H1 (cell line): ENCODE data around the gene C2orf42. TPM values are rescaled to one million over a fixed set of nuclear protein-coding genes. Genes with fewer than 3 reads are reported as not detected.

ENCODE experiments used
- CTCF ChIA-PET: fragments of 300-600 bp; sonication (Branson Sonifier 250); formaldehyde crosslinking; loops from one replicate; lab custom pipeline; 2021; ENCODE audit not compliant: partially characterized antibody; lab: Charles Lee
- POLR2A ChIA-PET: fragments of 300-600 bp; sonication (Branson Sonifier 250); formaldehyde crosslinking; loops from one replicate; lab custom pipeline; 2021; ENCODE audit warnings: inconsistent platforms; ENCODE audit not compliant: partially characterized antibody; lab: Charles Lee
- DNase-seq, 2 experiments: peaks; one replicate each; pipeline versions ENCODE4 v3.0.0 to v3.0.0-alpha.2; 2010 to 2022; ENCODE audit warnings: low spot score in 2 of 2, low read depth in 1 of 2, mixed read lengths in 1 of 2
- FAIRE-seq: peaks from 2 replicates; lab custom pipeline; 2011; peaks lifted over from hg19 to GRCh38; lab: Jason Lieb, UNC
- H2AFZ ChIP-seq: 2 replicates; pipeline ENCODE4 v1.8.1; 2012; ENCODE audit warnings: low read length, inconsistent platforms
- H2AK5ac ChIP-seq: 2 replicates; pipeline ENCODE4 v1.6.1; 2013; ENCODE audit warnings: low read depth, low read length
- H2BK120ac ChIP-seq: replicated peaks from 2 replicates; pipeline ENCODE3; 2013; ENCODE audit warnings: low read depth, low read length, inconsistent platforms
- H2BK12ac ChIP-seq: 2 replicates; pipeline ENCODE4 v1.6.1; 2013; ENCODE audit warnings: low read depth, low read length
- H2BK15ac ChIP-seq: 2 replicates; pipeline ENCODE4 v1.6.1; 2013; ENCODE audit warnings: low read length
- H2BK20ac ChIP-seq: 2 replicates; pipeline ENCODE4 v1.6.1; 2013; ENCODE audit warnings: low read length
- H2BK5ac ChIP-seq: 2 replicates; pipeline ENCODE4 v1.6.1; 2013; ENCODE audit warnings: low read depth, low read length
- H3K14ac ChIP-seq: 2 replicates; pipeline ENCODE4 v1.6.1; 2013; ENCODE audit warnings: inconsistent platforms; ENCODE audit not compliant: insufficient read length
- H3K18ac ChIP-seq: 2 replicates; pipeline ENCODE4 v1.6.1; 2013; ENCODE audit warnings: low read length; ENCODE audit errors: extremely low read depth
- H3K23ac ChIP-seq: 2 replicates; pipeline ENCODE4 v1.6.1; 2013; ENCODE audit warnings: inconsistent platforms; ENCODE audit not compliant: insufficient read length
- H3K23me2 ChIP-seq: 2 replicates; pipeline ENCODE4 v1.6.1; 2013; ENCODE audit warnings: low read depth, low read length
- H3K27ac ChIP-seq: 2 replicates; pipeline ENCODE4 v1.6.1; 2011; ENCODE audit warnings: low read depth, low read length, inconsistent platforms
- H3K27me3 ChIP-seq, 4 experiments: replicated peaks in 1 of 4; 1 replicate in 1 of 4; 2 replicates in 3 of 4; pipeline versions ENCODE4 v1.6.1 to v1.8.1; 2011 to 2013; ENCODE audit warnings: low read length in 3 of 4, mild to moderate bottlenecking in 3 of 4, inconsistent platforms in 2 of 4, mixed read lengths in 2 of 4, moderate library complexity in 1 of 4; ENCODE audit not compliant: control insufficient read depth in 3 of 4, insufficient read depth in 3 of 4; ENCODE audit errors: extremely low read depth in 1 of 4
- H3K36me3 ChIP-seq, 4 experiments: 2 replicates each; pipeline versions ENCODE4 v1.6.1 to v1.8.1; 2011 to 2013; ENCODE audit warnings: mild to moderate bottlenecking in 4 of 4, low read length in 3 of 4, moderate library complexity in 2 of 4, control low read depth in 1 of 4, inconsistent platforms in 1 of 4; ENCODE audit not compliant: insufficient read depth in 4 of 4, control insufficient read depth in 2 of 4
- H3K4ac ChIP-seq: replicated peaks from 2 replicates; pipeline ENCODE3; 2013; ENCODE audit warnings: low read length, low read depth, mixed read lengths, inconsistent platforms; ENCODE audit not compliant: insufficient read length
- H3K4me1 ChIP-seq, 4 experiments: replicated peaks in 1 of 4; 1 replicate in 1 of 4; 2 replicates in 3 of 4; pipeline versions ENCODE4 v1.6.1 to v1.8.1; 2011 to 2013; ENCODE audit warnings: low read length in 3 of 4, inconsistent platforms in 2 of 4, mixed read lengths in 1 of 4; ENCODE audit not compliant: insufficient read depth in 4 of 4, control insufficient read depth in 3 of 4
- H3K4me2 ChIP-seq, 2 experiments: 2 replicates each; pipeline versions ENCODE4 v1.6.1 to v1.8.1; 2011 to 2013; ENCODE audit warnings: low read depth in 2 of 2, low read length in 2 of 2, control low read depth in 1 of 2, inconsistent platforms in 1 of 2, mild to moderate bottlenecking in 1 of 2; ENCODE audit not compliant: insufficient read depth in 1 of 2
- H3K4me3 ChIP-seq, 4 experiments: fragments of 200-600, 300-600 bp in 1 of 4; sonication (generic), shearing (Covaris generic), sonication (Bioruptor Twin) in 1 of 4; 2 replicates each; pipeline versions ENCODE4 v1.5.1 to v1.8.1; 2011 to 2016; ENCODE audit warnings: low read length in 4 of 4, low read depth in 3 of 4, control low read depth in 2 of 4, inconsistent platforms in 2 of 4, mild to moderate bottlenecking in 2 of 4, mixed read lengths in 1 of 4, moderate library complexity in 1 of 4; ENCODE audit not compliant: insufficient read depth in 2 of 4; ENCODE audit errors: extremely low read depth in 1 of 4
- H3K56ac ChIP-seq: replicated peaks from 2 replicates; pipeline ENCODE3; 2013; ENCODE audit warnings: low read depth, mild to moderate bottlenecking, mixed read lengths, low read length, inconsistent platforms; ENCODE audit not compliant: insufficient read length
- H3K79me1 ChIP-seq: 2 replicates; pipeline ENCODE4 v1.6.1; 2013; ENCODE audit warnings: low read depth, low read length, control low read depth
- H3K79me2 ChIP-seq, 2 experiments: 2 replicates each; pipeline versions ENCODE4 v1.6.1 to v1.8.1; 2012 to 2013; ENCODE audit warnings: low read length in 2 of 2, mild to moderate bottlenecking in 2 of 2, inconsistent platforms in 1 of 2; ENCODE audit not compliant: insufficient read depth in 2 of 2, control insufficient read depth in 1 of 2
- H3K9ac ChIP-seq, 4 experiments: replicated peaks in 1 of 4; 1 replicate in 1 of 4; 2 replicates in 3 of 4; pipeline versions ENCODE4 v1.6.1 to v1.8.1; 2011 to 2013; ENCODE audit warnings: low read depth in 3 of 4, low read length in 3 of 4, control low read depth in 2 of 4, mild to moderate bottlenecking in 2 of 4, moderate library complexity in 2 of 4, inconsistent platforms in 1 of 4; ENCODE audit errors: extremely low read depth in 1 of 4
- H3K9me3 ChIP-seq, 2 experiments: 2 replicates each; pipeline versions ENCODE4 v1.6.1 to v1.8.1; 2012 to 2013; ENCODE audit warnings: mild to moderate bottlenecking in 2 of 2, moderate library complexity in 2 of 2, control low read depth in 1 of 2, inconsistent platforms in 1 of 2, low read depth in 1 of 2, low read length in 1 of 2, mixed read lengths in 1 of 2; ENCODE audit not compliant: insufficient read depth in 2 of 2
- H4K20me1 ChIP-seq, 2 experiments: replicated peaks in 1 of 2; 2 replicates each; pipeline versions ENCODE3 to v1.8.1; 2011 to 2013; ENCODE audit warnings: inconsistent platforms in 2 of 2, low read length in 2 of 2, mild to moderate bottlenecking in 1 of 2; ENCODE audit not compliant: insufficient read depth in 2 of 2, control insufficient read depth in 1 of 2
- H4K5ac ChIP-seq: 2 replicates; pipeline ENCODE4 v1.6.1; 2013; ENCODE audit warnings: low read length, low read depth, mixed read lengths, inconsistent platforms; ENCODE audit not compliant: insufficient read length
- H4K8ac ChIP-seq: 2 replicates; pipeline ENCODE4 v1.8.0; 2013; ENCODE audit warnings: mild to moderate bottlenecking, moderate library complexity, low read length, inconsistent platforms; ENCODE audit not compliant: insufficient read depth; ENCODE audit errors: extremely low read depth
- H4K91ac ChIP-seq: replicated peaks from 2 replicates; pipeline ENCODE3; 2013; ENCODE audit warnings: low read length, mixed read lengths, inconsistent platforms; ENCODE audit not compliant: insufficient read length
- ATF2 ChIP-seq: IDR thresholded peaks from 2 replicates; pipeline ENCODE4 v1.6.1; 2012; ENCODE audit warnings: low read length, inconsistent platforms
- E2F6 ChIP-seq: IDR thresholded peaks from 2 replicates; pipeline ENCODE4 v1.6.1; 2012; ENCODE audit warnings: inconsistent platforms
- EGR1 ChIP-seq: IDR thresholded peaks from 2 replicates; pipeline ENCODE4 v1.6.1; 2011; ENCODE audit warnings: low read depth, low read length, borderline replicate concordance
- JUND ChIP-seq: IDR thresholded peaks from 2 replicates; pipeline ENCODE4 v1.6.1; 2011; ENCODE audit warnings: mild to moderate bottlenecking, improper control_type of control experiment, low read length
- MAX ChIP-seq: IDR thresholded peaks from 2 replicates; pipeline ENCODE4 v1.6.1; 2012; ENCODE audit warnings: inconsistent platforms
- POLR2AphosphoS5 ChIP-seq: IDR thresholded peaks from 2 replicates; pipeline ENCODE4 v1.6.1; 2011; ENCODE audit warnings: low read depth, low read length
- RAD21 ChIP-seq, 2 experiments: IDR thresholded peaks in 1 of 2; conservative IDR thresholded peaks in 1 of 2; 2 replicates each; pipeline ENCODE4 v1.6.1; 2011; ENCODE audit warnings: low read depth in 2 of 2, low read length in 2 of 2, improper control_type of control experiment in 1 of 2, inconsistent platforms in 1 of 2, mild to moderate bottlenecking in 1 of 2, moderate library complexity in 1 of 2
- TAF7 ChIP-seq: optimal IDR thresholded peaks from 2 replicates; pipeline ENCODE3; 2011; ENCODE audit warnings: low read depth, mild to moderate bottlenecking, inconsistent platforms, low read length, moderate library complexity, borderline replicate concordance
- TBP ChIP-seq: IDR thresholded peaks from 2 replicates; pipeline ENCODE4 v1.6.1; 2011; ENCODE audit warnings: low read depth, low read length, improper control_type of control experiment
- WGBS, 2 experiments: shearing (Covaris generic) in 1 of 2; methylation state at CpG; one replicate each; pipeline versions ENCODE4 v1.1.6 to v1.1.7; 2013 to 2015; ENCODE audit warnings: low lambda C conversion rate in 2 of 2, mixed read lengths in 2 of 2, inconsistent platforms in 1 of 2, low coverage in 1 of 2, missing lambda C conversion rate in 1 of 2; ENCODE audit not compliant: insufficient replicate concordance in 2 of 2, insufficient coverage in 1 of 2, insufficient read length in 1 of 2; ENCODE audit errors: extremely low coverage in 1 of 2, missing lambda C conversion rate in 1 of 2; 5-methylcytosine and 5-hydroxymethylcytosine counted together
- polyA plus RNA-seq, 7 experiments: library from polyadenylated mRNA; depleted of rRNA in 3 of 7; stranded (reverse) in 5 of 7; unstranded in 2 of 7; fragments of >200 nt in 5 of 7; fragments of 200-250 nt in 2 of 7; gene quantifications; 1 replicate in 5 of 7; 2 replicates in 1 of 7; 4 replicates in 1 of 7; pipeline versions ENCODE4 v1.2.1 to v1.2.3, GENCODE V29; 2011 to 2013; ENCODE audit warnings: missing spikeins in 2 of 7, mixed read lengths in 2 of 7
- total RNA-seq: library from RNA; stranded (reverse); fragmentation: NEBNext Ultra II Directional; extraction: Animal tissue kit (Norgen Biotek cat#: 25700); gene quantifications from 2 replicates; pipeline ENCODE4 v1.2.1, GENCODE V29; 2021

C2orf42 gene
- total and polyA plus RNA-seq, 2 of the 8 experiments (the other 6 are each of a cell fraction or from before 2014, with no cell fraction given) = 3.9 to 10.7 TPM

- no peak overlapping the region for H3K14ac ChIP-seq
- H2BK15ac ChIP-seq = no peak overlapping the region
- H3K23me2 ChIP-seq = peaks cover 10% of the 10 kb centered on the region; the same call in 1 of the 2 replicates
- H3K79me2 ChIP-seq = no peaks in the 10 kb centered on the region
- no peaks in the 10 kb centered on the region; a peak in 1 of 7 replicates for H3K27me3 ChIP-seq
- H2BK12ac ChIP-seq = peak overlapping the region; percentile 69; the same call in 1 of the 2 replicates
- no peak overlapping the region for H3K23ac ChIP-seq
- H4K91ac ChIP-seq = peak overlapping the region; percentile 97
- ChIA-PET CTCF (interaction anchor here (0.6 to 5.7 kb wide), 8 partner anchors 15 to 301 kb away, joined by 3 to 42 read pairs (median 5); no protein-coding TSS in a partner anchor), POLR2A (interaction anchor here (0.7 to 51.3 kb wide), 20 partner anchors 15 to 402 kb away, joined by 3 to 1553 read pairs (median 4); partner anchors contain the start of genes C2orf42, MXD1, PCBP1 and PCYOX1)
- peak overlapping the region; percentile 97 to 98 (median 98) for H3K9ac ChIP-seq
- peak overlapping the region; percentile 84 for H3K18ac ChIP-seq
- H3K56ac ChIP-seq = peak overlapping the region; percentile 99
- peak overlapping the region; percentile 97 for H3K27ac ChIP-seq
- 1% methylated on average over 29 of the region's 36 CpGs; no CpG with 5 or more reads in 1 of the 2 experiments for WGBS, 2 experiments
- H2BK20ac ChIP-seq = no peak overlapping the region
- peak overlapping the region; percentile 100 for H4K8ac ChIP-seq
- H3K4me3 ChIP-seq = peak overlapping the region; percentile 52 to 89 (median 74)
- peak overlapping the region; percentile 70 to 74 for H3K4me2 ChIP-seq
- H4K5ac ChIP-seq = peak overlapping the region; percentile 99
- no peak overlapping the region for H2AFZ ChIP-seq
- no peaks in the 10 kb centered on the region for H3K36me3 ChIP-seq
- H2AK5ac ChIP-seq = no peak overlapping the region
- peak overlapping the region; percentile 74 for H2BK120ac ChIP-seq
- no peak for FAIRE-seq
- peak overlapping the region; percentile 92 for H3K4ac ChIP-seq
- DNase-seq = peak in 1 of 2 experiments; percentile 75
- H2BK5ac ChIP-seq = peak overlapping the region; percentile 98
- H3K79me1 ChIP-seq = no peaks in the 10 kb centered on the region
- peaks cover 7 to 18% (median 10%) of the 10 kb centered on the region in 4 experiments for H3K4me1 ChIP-seq
- H4K20me1 ChIP-seq = no peaks in the 10 kb centered on the region
- H3K9me3 ChIP-seq = no peaks in the 10 kb centered on the region
- TF ChIP-seq POLR2AphosphoS5 (peak; percentile 97), RAD21 (IDR thresholded peaks at IDR 0.05 in 1 of 2, conservative IDR thresholded peaks at IDR 0.05 in 1 of 2; ENCODE audit: low read depth in 2 of 2, low read length in 2 of 2) (no peak), JUND (no peak), MAX (peak; percentile 89), EGR1 (peak; percentile 97), E2F6 (peak; percentile 39; the same call in 1 of the 2 replicates), TBP (peak; percentile 81), TAF7 (peak; percentile 45), ATF2 (no peak; the same call in 1 of the 2 replicates)
Measured at GRCh38 chr2:70124983-70125480, 65.8 kb downstream of the C2orf42 start.
